GM18505 (cell line): ENCODE data around the gene BLM.

ENCODE experiments used
- ATAC-seq: cut with Tn5 transposase; IDR thresholded peaks from one replicate; pipeline ENCODE4 v1.9.1; 2021; ENCODE audit not compliant: unreplicated experiment
- POLR2A ChIP-seq: IDR thresholded peaks from 4 replicates; pipeline ENCODE4 v1.6.1; 2011; ENCODE audit warnings: borderline replicate concordance; ENCODE audit not compliant: insufficient read depth, insufficient read length; ENCODE audit errors: extremely low read depth

Gene BLM

GRCh38 chr15:90762109-90762508, 45.0 kb downstream of the BLM start:
- TF ChIP-seq POLR2A = no peak
- ATAC-seq = no peak

GRCh38 chr15:90763366-90764099, 46.4 kb downstream of the BLM start:
- no peak for ATAC-seq

GRCh38 chr15:90765531-90765930, 48.4 kb downstream of the BLM start:
- ATAC-seq = no peak
- TF ChIP-seq POLR2A = no peak

More at GRCh38 chr15:90763366-90764099, 46.4 kb downstream of the BLM start:
- TF ChIP-seq POLR2A = no peak

GRCh38 chr15:90765966-90766365, 48.8 kb downstream of the BLM start:
- TF ChIP-seq POLR2A = no peak
- no peak for ATAC-seq

GRCh38 chr15:90769375-90769774, 52.2 kb downstream of the BLM start:
- ATAC-seq = no peak
- no peak for TF ChIP-seq POLR2A

- no peak for TF ChIP-seq POLR2A
- no peak for ATAC-seq
Measured at GRCh38 chr15:90773485-90773884, 56.3 kb downstream of the BLM start.

- no peak for ATAC-seq
- no peak for TF ChIP-seq POLR2A
Measured at GRCh38 chr15:90774731-90775514, 57.8 kb downstream of the BLM start.

GRCh38 chr15:90780916-90781315, 63.8 kb downstream of the BLM start:
- TF ChIP-seq POLR2A = no peak
- no peak for ATAC-seq

GRCh38 chr15:90782442-90782841, 65.3 kb downstream of the BLM start:
- ATAC-seq = no peak
- TF ChIP-seq POLR2A = no peak

- no peak for TF ChIP-seq POLR2A
- no peak for ATAC-seq
Measured at GRCh38 chr15:90787881-90788280, 70.7 kb downstream of the BLM start.

- no peak for ATAC-seq
- TF ChIP-seq POLR2A = no peak
Measured at GRCh38 chr15:90789462-90789861, 72.3 kb downstream of the BLM start.

- TF ChIP-seq POLR2A = no peak
- no peak for ATAC-seq
Measured at GRCh38 chr15:90790057-90790456, 72.9 kb downstream of the BLM start.

- TF ChIP-seq POLR2A = no peak
- no peak for ATAC-seq
Measured at GRCh38 chr15:90790561-90790960, 73.4 kb downstream of the BLM start.

- no peak for ATAC-seq
- TF ChIP-seq POLR2A = no peak
Measured at GRCh38 chr15:90794538-90794937, 77.4 kb downstream of the BLM start.
